ENCODE results near the gene AMY2A.
"Not testable (repeated sequence)": the region's sequence is repeated elsewhere in the genome, so short reads cannot be mapped to it uniquely, and the experiment has no call there.

AMY2A gene

DNA sequence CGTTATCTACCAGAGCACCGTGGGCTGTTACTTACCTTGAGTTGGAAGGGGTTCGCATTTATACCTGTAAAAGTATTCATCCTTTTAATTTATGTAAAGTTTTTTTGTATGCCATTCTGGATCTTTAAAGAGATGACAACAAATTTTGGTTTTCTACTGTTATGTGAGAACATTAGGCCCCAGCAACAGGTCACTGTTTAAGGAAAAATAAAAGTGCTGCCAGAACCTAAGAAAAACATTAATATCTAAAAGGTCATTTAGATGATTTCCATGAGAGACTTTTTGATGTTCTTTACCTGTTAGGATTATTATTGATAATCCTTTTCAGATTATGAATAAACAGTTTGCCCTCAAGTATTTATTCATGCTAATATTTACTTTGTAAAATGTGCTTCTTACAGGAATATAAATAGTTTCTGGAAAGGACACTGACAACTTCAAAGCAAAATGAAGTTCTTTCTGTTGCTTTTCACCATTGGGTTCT lies at the start of gene AMY2A:
TSS of gene AMY2A (plus strand) at position 434 of the 484 bp plus-strand sequence. CDS start at position 448, 14 bp downstream.
- DNase-seq = not testable (repeated sequence)

DNA sequence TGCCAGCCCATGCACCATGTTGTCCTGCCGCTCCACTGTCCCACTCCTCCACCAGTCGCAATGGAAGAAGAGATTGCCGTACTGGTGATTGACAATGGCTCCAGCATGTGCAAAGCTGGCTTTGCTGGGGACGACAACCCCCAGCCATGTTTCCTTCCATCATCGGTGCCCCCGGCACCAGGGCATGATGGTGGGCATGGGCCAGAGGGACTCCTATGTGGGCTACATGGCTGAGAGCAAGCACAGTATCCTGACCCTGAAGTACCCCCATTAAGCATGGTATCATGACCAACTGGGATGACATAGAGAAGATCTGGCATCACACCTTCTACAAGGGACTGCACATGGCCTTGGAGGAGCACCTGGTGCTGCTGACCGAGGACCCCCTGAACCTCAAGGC lies 47.7 kb upstream of the AMY2A start:
- DNase-seq = no peak

DNA sequence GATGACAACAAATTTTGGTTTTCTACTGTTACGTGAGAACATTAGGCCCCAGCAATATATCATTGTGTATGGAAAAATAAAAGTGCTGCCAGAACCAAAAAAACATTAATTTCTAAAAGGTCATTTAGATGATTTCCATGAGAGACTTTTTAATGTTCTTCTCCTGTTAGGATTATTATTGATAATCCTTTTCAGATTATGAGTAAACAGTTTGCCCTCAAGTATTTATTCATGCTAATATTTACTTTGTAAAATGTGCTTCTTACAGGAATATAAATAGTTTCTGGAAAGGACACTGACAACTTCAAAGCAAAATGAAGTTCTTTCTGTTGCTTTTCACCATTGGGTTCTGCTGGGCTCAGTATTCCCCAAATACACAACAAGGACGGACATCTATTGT lies 45.9 kb upstream of the AMY2A start, which contains the start of gene AMY2B:
TSS of gene AMY2B (plus strand) at position 301 of the 400 bp plus-strand sequence. CDS start at position 315, 14 bp downstream.
- not testable (repeated sequence) for DNase-seq

DNA sequence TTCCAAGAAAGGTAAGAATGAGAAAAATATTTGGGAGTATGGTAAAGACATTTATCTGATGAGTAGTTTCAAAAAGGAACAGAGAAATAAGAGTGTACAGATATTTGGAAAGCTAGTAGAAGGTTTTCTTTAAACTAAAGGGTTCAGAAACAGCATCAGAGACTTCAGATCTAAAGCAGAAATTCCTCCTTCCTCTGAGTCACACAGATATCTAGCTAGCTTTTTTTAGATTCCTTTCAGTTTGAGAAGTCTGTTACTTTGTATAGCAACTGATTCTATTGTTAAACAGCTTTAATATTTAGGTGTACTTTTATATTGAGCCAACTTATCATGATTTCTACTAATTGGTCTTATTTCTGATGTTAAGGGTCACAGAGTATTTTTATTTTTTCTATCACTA lies 41.2 kb upstream of the AMY2A start:
- DNase-seq = no peak

DNA sequence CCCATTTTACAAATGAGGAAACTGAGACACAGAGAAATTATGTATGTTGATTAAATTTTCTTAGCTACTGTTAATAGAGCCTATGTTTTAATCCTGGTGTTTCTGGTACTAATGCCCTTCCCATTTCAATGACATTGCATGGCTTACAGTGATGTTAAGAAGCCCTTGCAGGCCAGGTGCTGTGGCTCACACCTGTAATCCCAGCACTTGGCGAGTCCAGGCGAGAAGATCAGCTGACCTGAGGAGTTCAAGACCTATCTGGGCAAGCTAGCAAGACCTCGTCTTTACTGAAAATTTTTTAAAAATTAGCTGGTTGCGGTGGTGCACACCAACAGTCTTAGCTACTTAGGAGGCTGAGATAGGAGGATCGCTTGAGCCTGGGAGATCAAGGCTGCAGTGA lies 40.4 kb upstream of the AMY2A start:
- not testable (repeated sequence) for DNase-seq

DNA sequence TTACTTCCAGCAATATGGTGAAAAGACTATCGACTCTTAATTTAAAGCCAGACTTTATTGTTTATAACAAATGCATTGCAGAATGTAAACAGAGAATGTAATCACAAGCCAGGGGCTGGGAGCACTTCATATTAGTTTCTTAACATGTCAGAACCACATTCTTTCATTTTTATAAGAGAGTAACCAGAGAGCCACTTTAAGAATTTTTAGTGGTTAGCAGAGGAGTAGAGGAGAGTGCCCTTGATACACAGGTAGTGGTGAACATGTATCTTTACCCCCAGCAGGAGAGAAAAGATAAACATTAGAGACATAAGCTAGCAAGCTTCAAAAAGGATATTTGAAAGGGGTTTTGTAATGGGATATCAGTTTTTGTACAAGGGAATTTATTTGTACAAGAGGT lies 34.8 kb upstream of the AMY2A start:
- no peak for DNase-seq

DNA sequence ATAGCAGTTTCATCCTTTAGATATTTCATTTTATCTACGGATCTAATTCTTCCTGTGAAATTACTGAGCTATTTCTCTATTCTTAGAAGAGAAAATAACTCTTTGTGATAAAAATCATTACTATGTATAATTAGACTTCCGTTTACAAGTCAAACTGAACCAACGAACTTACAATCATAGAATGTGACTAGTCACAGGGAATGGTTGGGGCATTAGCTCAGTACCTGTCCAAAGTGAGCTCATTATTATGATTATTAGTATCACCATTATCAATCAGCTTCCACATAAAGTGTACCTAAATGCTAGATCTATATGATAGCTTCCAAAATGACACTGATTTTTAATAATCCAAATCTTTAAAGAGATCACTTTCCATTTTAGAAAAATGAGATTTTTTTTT lies 33.3 kb upstream of the AMY2A start:
- DNase-seq = no peak

DNA sequence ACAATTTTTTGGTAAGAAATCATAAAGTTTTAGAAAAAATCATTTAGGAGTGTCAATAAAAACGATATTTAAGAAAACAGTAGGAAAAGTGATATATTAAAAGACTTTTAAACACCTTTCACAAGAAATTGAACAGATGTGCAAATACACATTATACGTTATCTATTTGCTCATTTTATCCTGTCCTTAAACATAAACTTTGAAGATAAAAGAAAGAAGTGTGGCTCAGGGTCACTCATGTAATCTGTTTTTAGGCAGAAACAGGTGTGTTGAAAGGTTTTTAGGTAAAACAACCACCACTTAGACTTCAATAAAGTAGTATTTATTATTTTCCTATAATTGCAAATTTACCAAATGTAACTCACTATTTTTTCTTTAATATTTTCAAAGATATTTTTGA lies 32.7 kb upstream of the AMY2A start:
- DNase-seq = no peak

DNA sequence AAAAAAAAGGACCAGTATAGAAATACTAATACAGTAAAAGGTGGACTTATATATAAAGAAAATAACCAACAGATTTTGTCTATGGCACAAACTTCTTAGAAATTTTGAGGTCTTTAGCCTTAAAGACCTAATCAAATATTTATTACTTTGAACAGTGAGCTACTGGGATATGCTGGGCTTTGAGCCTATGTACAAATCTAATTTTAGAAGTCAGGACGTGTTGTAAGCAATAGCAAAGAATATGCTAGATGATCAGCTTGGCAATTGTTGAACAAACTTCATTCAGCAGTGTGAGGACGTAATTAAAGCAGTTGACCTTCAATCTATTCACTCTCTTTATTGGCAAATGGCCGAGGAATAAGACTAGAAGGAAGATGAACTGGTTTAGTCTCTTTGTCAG lies 14.5 kb upstream of the AMY2A start:
- not testable (repeated sequence) for DNase-seq

DNA sequence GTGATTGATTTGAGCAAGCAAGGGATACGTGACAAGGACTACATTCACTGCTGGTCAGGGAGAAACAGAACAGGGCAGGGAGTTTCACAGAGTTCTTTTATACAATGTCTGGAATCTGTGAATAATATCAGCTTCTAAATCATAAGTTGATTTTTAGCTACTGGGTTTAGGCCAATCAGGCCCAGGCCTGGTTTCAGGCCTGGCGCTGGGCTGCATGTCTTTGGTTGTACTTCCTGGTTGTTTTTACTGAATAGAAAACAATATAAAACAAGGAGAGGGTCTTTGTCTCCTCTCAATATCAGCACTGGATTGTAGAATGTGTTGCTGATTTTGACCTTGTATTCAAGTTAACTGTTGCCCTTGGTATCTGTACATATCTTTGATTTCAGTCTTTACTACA lies 865 bp upstream of the AMY2A start:
- no peak for DNase-seq

DNA sequence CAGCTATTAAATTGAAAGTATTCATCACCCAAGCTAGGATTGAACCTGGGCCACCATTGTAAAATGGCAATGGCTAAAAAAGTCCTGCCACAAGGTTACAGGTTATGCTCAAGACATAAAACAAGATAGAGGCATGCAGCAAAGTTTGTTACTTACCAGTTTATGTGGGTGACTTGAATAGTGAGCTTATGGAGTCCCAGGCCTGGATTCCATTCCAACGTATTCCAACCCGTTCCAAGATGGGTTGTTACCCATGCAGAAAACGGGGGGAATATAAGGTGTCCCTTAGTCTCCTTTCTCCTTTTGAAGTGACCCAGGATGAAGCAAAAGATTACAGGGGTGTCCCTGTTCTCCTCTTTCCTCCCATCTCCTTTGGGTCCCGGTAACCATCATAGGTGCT lies 10.2 kb downstream of the AMY2A start:
- DNase-seq = not testable (repeated sequence)

DNA sequence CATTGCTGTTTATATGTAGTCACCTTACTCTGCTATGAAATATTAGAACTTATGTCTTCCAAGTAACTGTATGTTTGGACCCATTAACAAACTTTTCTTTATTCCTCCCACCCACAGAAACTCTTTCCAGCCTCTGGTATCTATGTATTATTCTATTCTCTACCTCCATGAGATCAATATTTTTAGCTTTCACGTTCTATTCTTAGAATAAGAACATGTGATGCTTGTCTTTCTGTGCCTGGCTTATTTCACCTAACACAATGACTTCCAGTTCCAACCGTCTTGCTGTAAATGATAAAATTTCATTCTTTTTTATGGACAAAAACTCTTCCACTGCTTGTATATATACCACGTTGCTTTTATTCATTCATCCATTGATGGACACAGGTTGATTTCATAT lies 24.0 kb downstream of the AMY2A start:
- not testable (repeated sequence) for DNase-seq

DNA sequence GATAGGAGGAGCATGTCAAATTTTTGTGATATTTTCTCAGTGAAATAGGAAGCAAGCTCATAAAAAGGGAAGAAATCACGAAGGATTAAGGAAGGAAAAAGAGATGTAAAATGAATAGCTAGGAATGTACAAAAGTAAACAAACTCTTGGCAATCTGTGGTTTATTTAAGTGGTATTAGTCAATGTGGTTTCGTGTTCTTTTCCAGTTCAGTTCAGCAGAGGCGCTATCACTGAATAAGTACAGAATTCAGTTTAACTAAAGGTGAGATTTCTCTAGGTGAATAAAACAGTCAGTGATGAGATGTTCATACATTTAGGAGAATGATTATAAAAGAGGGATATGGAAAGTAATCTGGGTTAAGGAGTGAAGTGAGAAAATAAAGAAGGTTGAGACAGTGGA lies 26.7 kb downstream of the AMY2A start:
- DNase-seq = not testable (repeated sequence)

DNA sequence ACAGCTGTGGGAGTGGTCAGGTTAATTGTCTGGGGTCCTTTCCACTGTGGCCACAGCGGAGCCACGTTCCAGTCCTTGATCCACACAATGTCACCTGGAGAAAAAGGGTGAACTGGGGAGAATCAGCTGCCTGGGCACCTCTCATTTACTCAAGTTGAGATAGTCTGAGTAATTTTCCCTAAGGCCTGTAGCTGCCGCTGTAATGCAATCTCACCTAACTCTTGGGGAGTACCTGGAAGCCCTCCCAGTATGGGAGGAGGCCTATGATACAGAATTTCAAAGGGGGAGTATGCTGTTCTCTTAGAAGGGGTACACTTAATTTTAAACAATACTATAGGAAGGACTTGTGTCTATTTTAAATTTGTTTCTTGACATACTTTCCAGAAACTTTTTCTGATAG lies 33.1 kb downstream of the AMY2A start:
- not testable (repeated sequence) for DNase-seq

DNA sequence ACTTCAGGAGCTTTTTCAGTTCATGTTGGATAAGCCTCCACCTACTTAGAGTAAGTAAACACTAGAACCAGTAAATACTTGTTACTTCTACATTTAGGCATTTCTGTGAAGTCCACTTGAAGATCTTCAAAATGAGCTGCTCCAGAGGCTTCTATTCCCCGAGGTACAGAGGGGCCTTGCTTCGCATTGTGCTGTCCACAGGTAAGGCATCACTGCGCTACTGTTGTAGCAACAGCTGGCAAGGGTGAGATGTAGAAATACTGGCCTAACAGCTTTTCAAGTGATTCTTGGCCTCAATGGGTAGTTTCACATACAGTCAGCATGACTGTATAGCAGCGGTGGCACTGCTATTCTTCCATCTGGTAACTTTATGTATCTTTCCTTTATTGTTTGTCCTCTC lies 33.7 kb downstream of the AMY2A start:
- not testable (repeated sequence) for DNase-seq

DNA sequence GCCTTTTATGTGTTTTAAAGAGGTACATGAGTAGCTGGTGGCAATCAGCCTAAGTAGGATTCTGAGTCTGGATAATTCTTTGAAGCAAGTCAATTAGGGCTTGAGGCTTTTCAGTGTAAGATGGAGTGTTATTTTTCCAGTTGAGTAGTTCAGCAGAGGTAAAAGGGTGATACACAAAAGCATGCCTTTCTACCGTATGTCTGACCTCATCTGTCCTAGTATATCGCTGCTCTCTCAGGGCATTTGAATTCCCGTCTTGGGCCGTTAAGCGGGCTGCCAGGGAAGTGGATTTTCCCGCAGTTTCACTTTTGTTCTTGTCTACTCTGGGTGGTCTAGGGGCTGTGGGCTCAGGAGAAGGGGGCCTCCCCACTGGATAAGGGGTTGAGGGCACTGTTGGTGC lies 36.9 kb downstream of the AMY2A start:
- DNase-seq = not testable (repeated sequence)

DNA sequence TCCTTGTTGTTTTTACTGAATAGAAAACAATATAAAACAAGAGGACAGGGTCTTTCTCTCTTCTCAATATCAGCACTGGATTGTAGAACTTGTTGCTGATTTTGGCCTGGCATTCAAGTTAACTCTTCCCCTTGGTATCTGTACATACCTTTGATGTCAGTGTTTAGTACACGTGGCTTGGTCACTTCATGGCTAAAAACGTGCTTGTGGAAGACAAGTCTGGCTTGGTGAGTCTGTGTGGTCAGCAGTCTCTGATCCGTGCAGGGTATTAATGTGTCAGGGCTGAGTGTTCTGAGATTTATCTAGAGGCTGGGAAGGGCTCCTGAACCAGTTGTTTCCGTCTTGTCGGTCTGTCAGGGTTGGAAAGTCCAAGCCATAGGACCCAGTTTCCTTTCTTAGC lies 38.2 kb downstream of the AMY2A start, which contains the start of gene AMY1A:
TSS of gene AMY1A (plus strand) at position 301 of the 400 bp plus-strand sequence. CDS start 571 bp downstream, outside the sequence.
- not testable (repeated sequence) for DNase-seq

All from SIG-M5 (cell line).